Measurements from ENCODE around the gene RAD50.

- TF ChIP-seq, protein P1, sequence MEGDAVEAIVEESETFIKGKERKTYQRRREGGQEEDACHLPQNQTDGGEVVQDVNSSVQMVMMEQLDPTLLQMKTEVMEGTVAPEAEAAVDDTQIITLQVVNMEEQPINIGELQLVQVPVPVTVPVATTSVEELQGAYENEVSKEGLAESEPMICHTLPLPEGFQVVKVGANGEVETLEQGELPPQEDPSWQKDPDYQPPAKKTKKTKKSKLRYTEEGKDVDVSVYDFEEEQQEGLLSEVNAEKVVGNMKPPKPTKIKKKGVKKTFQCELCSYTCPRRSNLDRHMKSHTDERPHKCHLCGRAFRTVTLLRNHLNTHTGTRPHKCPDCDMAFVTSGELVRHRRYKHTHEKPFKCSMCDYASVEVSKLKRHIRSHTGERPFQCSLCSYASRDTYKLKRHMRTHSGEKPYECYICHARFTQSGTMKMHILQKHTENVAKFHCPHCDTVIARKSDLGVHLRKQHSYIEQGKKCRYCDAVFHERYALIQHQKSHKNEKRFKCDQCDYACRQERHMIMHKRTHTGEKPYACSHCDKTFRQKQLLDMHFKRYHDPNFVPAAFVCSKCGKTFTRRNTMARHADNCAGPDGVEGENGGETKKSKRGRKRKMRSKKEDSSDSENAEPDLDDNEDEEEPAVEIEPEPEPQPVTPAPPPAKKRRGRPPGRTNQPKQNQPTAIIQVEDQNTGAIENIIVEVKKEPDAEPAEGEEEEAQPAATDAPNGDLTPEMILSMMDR (conservative IDR thresholded peaks at IDR 0.05; ENCODE audit: low read depth, low read length), result no peak
- TF ChIP-seq RCOR1 (IDR thresholded peaks at IDR 0.05; ENCODE audit: insufficient replicate concordance, low read length), result no peak
- no peak for TF ChIP-seq SMC3 (IDR thresholded peaks at IDR 0.05; ENCODE audit: low read depth, low read length)
- TF ChIP-seq POLR2A (IDR thresholded peaks at IDR 0.05; ENCODE audit: low read depth, low read length), result no peak
- no peak for TF ChIP-seq MXI1 (IDR thresholded peaks at IDR 0.05; ENCODE audit: borderline replicate concordance, low read depth, low read length)
- no peak for TF ChIP-seq CEBPB (IDR thresholded peaks at IDR 0.05; ENCODE audit: low read depth, low read length)
- TF ChIP-seq RFX5 (IDR thresholded peaks at IDR 0.05; ENCODE audit: low read depth, low read length), result no peak
Measured at GRCh38 chr5:132667761-132668705, 111.3 kb downstream of the RAD50 start.

Data from IMR-90 (cell line).